Neutrophil (primary cell): ENCODE results near the gene SRR.

Experiments used
- H3K27ac ChIP-seq: fragments of 200-600 bp; sonication (generic); 2 replicates; pipeline ENCODE4 v1.5.1; 2016; ENCODE audit warnings: mild to moderate bottlenecking, moderate library complexity
- H3K27me3 ChIP-seq: fragments of 200-600 bp; sonication (generic); 2 replicates; pipeline ENCODE4 v1.6.0; 2016; ENCODE audit warnings: mild to moderate bottlenecking
- H3K36me3 ChIP-seq: fragments of 200-600 bp; sonication (generic); 2 replicates; pipeline ENCODE4 v1.5.1; 2017
- H3K4me1 ChIP-seq, 2 experiments: fragments of 200-600 bp in 1 of 2; sonication (generic) in 1 of 2; 1 replicate in 1 of 2; 2 replicates in 1 of 2; pipeline versions ENCODE4 v1.5.1 to v1.6.1; 2013 to 2016; ENCODE audit warnings: low read depth in 1 of 2, low read length in 1 of 2, mild to moderate bottlenecking in 1 of 2, moderate library complexity in 1 of 2; ENCODE audit not compliant: control insufficient read depth in 1 of 2, insufficient read depth in 1 of 2
- H3K4me3 ChIP-seq, 2 experiments: fragments of 200-600 bp in 1 of 2; sonication (generic) in 1 of 2; 1 replicate in 1 of 2; 2 replicates in 1 of 2; pipeline ENCODE4 v1.5.1; 2013 to 2016; ENCODE audit warnings: low read depth in 1 of 2, low read length in 1 of 2, mild to moderate bottlenecking in 1 of 2, moderate library complexity in 1 of 2
- H3K9me3 ChIP-seq: fragments of 200-600 bp; sonication (generic); 2 replicates; pipeline ENCODE4 v1.5.1; 2016
- CTCF ChIP-seq: fragments of 200-600 bp; sonication (generic); IDR thresholded peaks from 2 replicates; pipeline ENCODE4 v1.5.1; 2016; ENCODE audit warnings: antibody characterized with exemption

Gene SRR

GRCh38 chr17:2297023-2297422 is 6.7 kb upstream of the SRR start:
- TF ChIP-seq CTCF, result no peak
- peaks cover 58% of the 10 kb centered on the region for H3K36me3 ChIP-seq
- no peaks in the 10 kb centered on the region for H3K9me3 ChIP-seq

GRCh38 chr17:2299136-2299535 is 4.6 kb upstream of the SRR start:
- Histone ChIP-seq H3K36me3 (peaks cover 37% of the 10 kb centered on the region), H3K4me1 (peaks cover 40 to 48% of the 10 kb centered on the region in 2 experiments), H3K27me3 (no peaks in the 10 kb centered on the region), H3K4me3 (no peak overlapping the region), H3K9me3 (no peaks in the 10 kb centered on the region), H3K27ac (no peak overlapping the region)
- TF ChIP-seq CTCF, result no peak

More at GRCh38 chr17:2297023-2297422, 6.7 kb upstream of the SRR start:
- Histone ChIP-seq H3K4me1 (peaks cover 28 to 33% of the 10 kb centered on the region in 2 experiments), H3K27ac (no peak overlapping the region), H3K4me3 (no peak overlapping the region), H3K27me3 (no peaks in the 10 kb centered on the region)

GRCh38 chr17:2299756-2300155 is 4.0 kb upstream of the SRR start:
- H3K27ac ChIP-seq, result peak overlapping the region; percentile 60
- no peak overlapping the region for H3K4me3 ChIP-seq
- no peaks in the 10 kb centered on the region for H3K9me3 ChIP-seq
- no peaks in the 10 kb centered on the region for H3K27me3 ChIP-seq
- peaks cover 30% of the 10 kb centered on the region for H3K36me3 ChIP-seq
- H3K4me1 ChIP-seq, result peaks cover 40 to 49% of the 10 kb centered on the region in 2 experiments
- no peak for TF ChIP-seq CTCF

GRCh38 chr17:2302778-2303203 is 959 bp upstream of the SRR start:
- Histone ChIP-seq H3K27me3 (no peaks in the 10 kb centered on the region), H3K9me3 (no peaks in the 10 kb centered on the region), H3K4me1 (peaks cover 40 to 49% of the 10 kb centered on the region in 2 experiments), H3K27ac (peak overlapping the region; percentile 89), H3K4me3 (peak overlapping the region; percentile 79 to 91), H3K36me3 (peaks cover under 1% of the 10 kb centered on the region)
- no peak for TF ChIP-seq CTCF

- Histone ChIP-seq H3K27ac (no peak overlapping the region), H3K9me3 (no peaks in the 10 kb centered on the region), H3K27me3 (no peaks in the 10 kb centered on the region), H3K4me3 (no peak overlapping the region), H3K4me1 (peaks cover 33 to 37% of the 10 kb centered on the region in 2 experiments), H3K36me3 (no peaks in the 10 kb centered on the region)
- no peak for TF ChIP-seq CTCF
Measured at GRCh38 chr17:2304931-2305330, 1.2 kb downstream of the SRR start.
